ENCODE results near the gene PRKCE.

PRKCE gene

DNA sequence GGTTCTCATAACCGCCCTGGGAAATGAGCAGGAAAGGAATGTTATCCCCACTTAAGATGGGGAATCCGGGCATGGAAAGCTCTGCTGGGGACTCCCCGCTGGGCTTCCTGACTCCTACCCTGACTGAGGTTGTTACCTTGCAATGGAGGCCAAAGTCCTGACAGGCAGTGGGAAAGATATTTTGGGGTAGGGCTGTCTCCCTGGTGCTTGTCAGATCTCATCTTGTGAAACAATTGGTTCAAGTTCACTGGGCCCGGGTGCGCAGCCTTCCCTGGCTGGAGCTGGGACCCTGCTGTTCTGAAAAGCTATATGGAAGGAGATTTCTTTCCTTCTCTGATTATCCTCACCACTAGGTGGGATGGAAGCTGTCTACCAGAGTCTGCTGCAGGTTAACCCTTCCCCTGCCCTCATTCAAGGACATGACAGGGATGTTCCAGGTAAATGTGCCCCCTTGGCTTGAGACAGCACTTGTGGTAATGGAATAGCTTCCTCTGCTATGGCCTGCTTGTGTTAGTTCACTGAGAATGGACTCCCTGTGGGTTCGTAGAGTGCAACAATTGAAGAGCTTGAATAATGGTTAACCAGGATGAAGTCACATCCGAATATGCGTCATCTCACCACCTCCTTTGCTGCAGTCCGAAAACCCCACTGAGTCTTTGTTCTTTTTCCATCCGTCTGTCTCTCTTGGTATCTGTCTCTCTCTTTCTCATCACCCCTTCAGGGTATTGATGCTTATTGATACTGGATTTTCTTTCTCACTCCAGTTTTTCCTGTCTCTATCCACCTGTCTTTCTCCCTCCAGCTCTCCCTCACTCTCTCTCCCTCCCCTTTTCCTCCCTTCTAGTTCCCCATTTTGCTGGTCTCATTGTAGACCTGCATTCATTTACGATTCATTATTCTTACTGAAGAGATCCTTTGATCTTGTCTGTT, 577.9 kb downstream of the PRKCE start:
- no peak for DNase-seq (ENCODE audit: low read depth)

DNA sequence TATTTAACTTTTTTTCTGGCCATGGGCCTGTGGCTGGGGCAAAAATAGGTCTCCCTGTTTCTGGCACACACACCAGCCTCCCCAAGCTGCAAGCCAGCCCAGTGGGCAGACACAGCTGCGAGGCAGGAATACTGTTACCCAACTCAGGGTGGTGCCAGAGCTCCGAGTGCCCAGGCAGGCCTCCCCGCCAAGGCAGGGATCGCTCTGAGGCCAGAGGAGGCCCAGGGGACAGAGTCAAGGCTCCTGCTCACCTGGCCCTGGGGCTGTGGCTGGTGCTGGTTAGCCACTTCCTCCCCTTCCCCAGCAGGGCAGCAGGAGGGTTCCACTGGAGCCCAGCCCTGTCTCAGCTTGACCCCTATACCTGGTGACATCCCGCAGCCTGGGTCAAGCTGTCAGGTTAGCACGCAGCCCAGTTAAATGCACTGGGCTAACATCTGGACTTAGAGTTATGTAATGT, 578.7 kb downstream of the PRKCE start:
- no peak for DNase-seq (ENCODE audit: low read depth)

DNA sequence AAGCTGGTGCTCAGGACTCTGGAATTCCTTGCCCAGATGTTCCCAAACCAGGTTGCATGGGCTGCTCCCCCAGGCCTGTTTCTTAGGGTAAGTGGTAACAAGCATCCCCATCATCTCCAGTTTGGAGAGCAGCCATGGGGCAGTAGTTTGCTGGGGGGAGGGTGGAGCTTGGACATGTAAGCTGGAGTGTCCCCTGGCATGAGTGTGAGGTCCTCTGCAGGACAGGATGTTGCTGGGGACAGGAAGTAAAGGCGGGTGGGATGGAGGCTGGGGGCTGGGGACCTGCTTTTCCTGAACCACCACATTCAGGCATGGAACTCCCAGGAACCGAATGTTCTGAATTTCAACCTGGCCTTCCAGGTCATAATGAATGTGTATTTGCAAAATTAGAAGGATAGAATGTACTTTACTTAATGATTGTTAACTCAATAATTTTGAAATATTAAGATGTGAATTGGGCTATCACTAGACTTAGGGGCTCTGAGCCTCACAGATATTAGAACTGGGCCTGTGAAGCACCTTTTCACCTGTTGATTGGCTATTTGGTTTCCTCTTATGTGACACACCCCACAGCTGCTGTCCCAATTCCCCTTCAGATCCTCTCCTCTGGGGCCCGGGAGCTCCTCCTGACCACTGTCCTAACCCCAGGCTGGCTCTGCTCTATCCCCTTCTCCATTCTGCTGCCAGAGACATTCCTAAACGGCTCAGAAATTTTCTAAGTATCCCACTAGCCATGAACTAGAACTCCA, 579.4 kb downstream of the PRKCE start:
- DNase-seq (ENCODE audit: low read depth), result no peak

DNA sequence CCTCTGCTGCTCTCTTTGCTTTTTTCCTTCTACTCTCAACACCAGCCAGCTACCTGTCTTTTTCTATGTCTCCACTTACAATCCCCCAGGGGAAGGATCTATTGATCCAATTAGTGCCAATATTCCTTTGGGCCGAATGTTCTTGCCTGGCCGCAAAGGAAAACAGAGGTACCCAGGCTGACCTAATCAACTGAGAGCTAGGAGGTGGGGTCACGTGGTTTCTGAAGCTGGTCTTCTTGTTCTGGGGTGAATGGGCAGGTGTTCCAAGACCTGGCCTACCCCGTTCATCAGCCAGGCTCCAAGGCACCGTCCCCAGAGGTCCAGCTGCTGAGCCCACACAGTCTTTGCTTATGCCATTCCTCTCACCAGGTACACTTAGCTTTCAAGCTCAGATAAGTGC, 580.2 kb downstream of the PRKCE start:
- no peak for DNase-seq (ENCODE audit: low read depth)

DNA sequence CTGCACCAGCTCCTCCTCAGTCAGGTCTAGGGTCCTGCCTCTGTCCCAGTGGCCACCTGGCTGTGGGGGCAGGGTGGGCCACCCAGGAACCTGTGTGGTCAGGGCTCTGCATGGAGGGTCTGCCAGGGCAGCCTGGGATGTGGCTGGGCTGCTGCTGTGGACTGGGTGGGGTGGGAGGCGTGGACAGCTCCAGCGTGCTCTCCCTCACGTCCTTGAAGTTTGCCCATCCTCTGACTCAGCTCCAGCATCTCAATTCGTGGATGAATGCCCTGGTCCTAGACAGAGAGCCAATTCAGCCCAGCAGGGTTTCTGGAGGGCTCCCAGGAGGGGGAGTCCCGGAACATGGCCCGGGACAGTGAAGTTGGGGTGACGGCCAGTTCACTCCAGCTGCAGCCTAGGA, 581.4 kb downstream of the PRKCE start:
- DNase-seq (ENCODE audit: low read depth), result no peak

DNA sequence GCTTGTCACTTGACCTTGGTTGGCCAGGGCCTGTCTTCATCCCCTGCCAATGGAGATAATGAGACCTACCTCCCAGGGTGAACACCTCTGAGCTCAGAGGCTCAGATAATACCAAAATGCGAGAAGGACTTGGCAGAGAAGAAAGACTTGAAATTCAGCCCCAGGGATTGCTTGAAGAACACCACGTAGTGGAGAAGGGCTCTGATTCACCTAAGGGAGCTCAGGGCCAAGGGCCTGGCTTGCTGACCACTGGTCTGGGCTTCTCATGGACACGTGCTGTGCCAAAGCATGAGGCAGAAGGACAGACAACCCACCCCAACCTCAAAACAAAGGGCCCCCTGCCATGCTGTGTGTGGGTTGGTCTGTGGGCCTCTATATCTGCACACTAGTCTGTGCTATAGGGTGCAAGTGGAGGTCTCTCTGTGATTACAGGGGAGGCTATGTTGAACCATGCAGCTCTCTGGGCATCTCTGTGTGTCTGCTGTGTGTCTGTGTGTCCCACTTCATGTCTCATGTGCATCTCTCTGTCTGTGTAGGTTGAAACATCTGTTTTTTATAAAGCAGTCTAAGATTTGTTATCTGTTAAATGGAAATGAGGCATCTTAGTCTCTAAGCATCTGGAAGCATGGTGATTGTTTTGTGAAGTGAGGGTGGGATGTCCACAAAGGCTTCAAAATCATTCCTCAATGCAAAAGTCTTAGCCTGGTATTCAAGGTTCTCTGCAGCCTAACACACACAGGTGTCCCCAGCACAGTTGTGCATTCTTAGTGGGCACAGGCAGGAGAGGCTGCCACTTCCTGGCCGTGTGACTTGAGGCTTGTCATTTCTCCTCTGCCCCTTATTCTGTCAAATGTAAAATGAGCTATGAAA, 584.8 kb downstream of the PRKCE start:
- no peak for DNase-seq (ENCODE audit: low read depth)

DNA sequence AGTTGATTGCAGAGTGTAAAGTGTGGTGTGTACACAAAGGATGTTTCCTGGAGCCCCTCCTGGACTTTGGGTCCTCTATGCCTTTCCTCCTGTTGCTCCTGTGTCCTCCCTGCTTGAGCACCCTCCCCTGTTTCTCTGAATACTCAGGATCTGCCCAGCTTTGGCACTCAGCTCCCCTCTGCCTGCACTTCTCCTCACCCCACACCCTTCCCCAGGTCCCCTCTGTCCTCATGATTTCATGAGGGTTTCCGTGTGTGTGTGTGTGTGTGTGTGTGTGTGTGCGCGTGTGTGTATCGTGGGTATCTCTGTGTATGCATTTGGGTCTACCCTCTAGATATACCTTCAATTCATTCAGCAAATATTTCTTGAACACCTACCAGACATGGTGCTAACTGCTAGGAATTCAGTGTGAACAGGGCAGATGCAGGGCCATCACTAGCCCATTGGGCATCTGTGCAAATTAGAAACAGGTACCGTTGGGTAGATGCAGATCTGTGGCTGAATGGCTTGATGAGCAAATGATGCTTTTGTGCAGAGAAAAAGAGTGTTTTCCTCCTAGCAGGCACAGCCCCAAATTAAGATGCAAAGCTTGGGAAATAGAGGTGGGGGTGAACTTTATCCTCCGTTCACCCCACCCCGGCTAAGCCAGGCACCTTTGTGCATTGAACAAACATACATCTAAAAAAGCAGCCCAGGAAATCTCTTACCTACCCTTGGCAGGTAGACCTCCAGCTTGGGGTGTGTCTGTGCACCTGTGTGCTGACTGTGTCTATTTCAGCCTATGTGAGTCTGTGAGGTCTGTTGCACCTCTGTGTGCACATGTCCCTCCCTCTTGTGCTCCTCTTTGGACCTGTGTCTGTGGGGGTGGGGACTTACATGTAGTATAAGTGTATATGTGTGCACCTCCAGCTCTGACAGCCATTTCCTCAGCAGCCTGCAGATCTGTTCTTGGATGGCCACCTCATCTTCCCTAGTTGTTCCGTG, 585.7 kb downstream of the PRKCE start:
- no peak for DNase-seq (ENCODE audit: low read depth)

Measured in stimulated activated CD8-positive, alpha-beta memory T cell treated with anti-CD3 and anti-CD28 coated beads, Interleukin-15, amount 100 ng/mL, for 24 hours (primary cell).